Body of pancreas (tissue), 4 donors: ENCODE results near the gene TMEM185B. TPM values are rescaled to one million over a fixed set of nuclear protein-coding genes. Genes with fewer than 3 reads are reported as not detected.
A peak's percentile ranks its signal among the peaks of the same experiment; 100 is the strongest.

Experiments
- ATAC-seq: fragments of 150-250 bp; one replicate; pipeline ENCODE4 v1.9.1; 2016
- DNase-seq, 4 donors: peaks; one replicate each; pipeline ENCODE4 v3.0.0-alpha.2; 2019
- H3K27ac ChIP-seq, 4 donors: fragments of 200-600 bp; sonication (generic); 1 replicate in 3 of 4; 2 replicates in 1 of 4; pipeline versions ENCODE4 v1.5.1 to v1.6.1; 2016 to 2019; ENCODE audit warnings: mild to moderate bottlenecking in 1 of 4, mixed read lengths in 1 of 4, moderate library complexity in 1 of 4
- H3K27me3 ChIP-seq, 2 donors: fragments of 200-600 bp; sonication (generic); one replicate each; pipeline ENCODE4 v1.6.0; 2016; ENCODE audit warnings: mild to moderate bottlenecking in 1 of 2
- H3K36me3 ChIP-seq, 2 donors: fragments of 200-600 bp; sonication (generic); replicated peaks in 1 of 2; 2 replicates each; pipeline ENCODE4 v1.5.1; 2016; ENCODE audit warnings: low read depth in 2 of 2; ENCODE audit not compliant: insufficient read depth in 1 of 2
- H3K4me1 ChIP-seq: fragments of 200-600 bp; sonication (generic); one replicate; pipeline ENCODE4 v1.6.0; 2016
- H3K4me3 ChIP-seq, 2 donors: fragments of 200-600 bp; sonication (generic); 1 replicate in 1 of 2; 2 replicates in 1 of 2; pipeline ENCODE4 v1.5.1; 2016 to 2019
- H3K9me3 ChIP-seq, 3 donors: fragments of 200-600 bp; sonication (generic); 1 replicate in 2 of 3; 2 replicates in 1 of 3; pipeline ENCODE4 v1.5.1; 2016
- POLR2A ChIP-seq, 3 donors: fragments of 450-650 bp; IDR thresholded peaks; one replicate each; pipeline ENCODE4 v1.6.1; 2016; ENCODE audit warnings: antibody characterized with exemption in 3 of 3, mild to moderate bottlenecking in 2 of 3
- WGBS, 2 donors: methylation state at CpG; one replicate each; pipeline ENCODE4 v1.1.5; 2017; 5-methylcytosine and 5-hydroxymethylcytosine counted together
- intact Hi-C: fragments of 100-400 bp; cut with DNase I; formaldehyde crosslinking; loops from one replicate; pipeline ENCODE4 v1.15.1; 2023
- total RNA-seq, 2 donors: library from RNA; depleted of rRNA; stranded (reverse); fragments of >200 nt; gene quantifications; one replicate each; pipeline ENCODE4 v1.1.0, GENCODE V29; 2016
- TF ChIP-seq, protein P1 (sequence below), 7 experiments: fragments of 450-650 bp in 4 of 7; fragments of 200-600 bp in 3 of 7; sonication (generic) in 3 of 7; IDR thresholded peaks; one replicate each; pipeline ENCODE4 v1.5.1; 2016 to 2019; ENCODE audit warnings: antibody characterized with exemption in 7 of 7

The TMEM185B gene
- total RNA-seq, result 10 to 100 TPM; 18.7 to 46.5 TPM

GRCh38 chr2:120223034-120223912 is at the start of gene TMEM185B:
TSS of gene TMEM185B (minus strand) at chr2:120223400. CDS start at chr2:120222976, 424 bp downstream.
- peak; percentile 65 to 68 (median 67) for TF ChIP-seq POLR2A (IDR thresholded peaks at IDR 0.05)
- TF ChIP-seq, protein P1, sequence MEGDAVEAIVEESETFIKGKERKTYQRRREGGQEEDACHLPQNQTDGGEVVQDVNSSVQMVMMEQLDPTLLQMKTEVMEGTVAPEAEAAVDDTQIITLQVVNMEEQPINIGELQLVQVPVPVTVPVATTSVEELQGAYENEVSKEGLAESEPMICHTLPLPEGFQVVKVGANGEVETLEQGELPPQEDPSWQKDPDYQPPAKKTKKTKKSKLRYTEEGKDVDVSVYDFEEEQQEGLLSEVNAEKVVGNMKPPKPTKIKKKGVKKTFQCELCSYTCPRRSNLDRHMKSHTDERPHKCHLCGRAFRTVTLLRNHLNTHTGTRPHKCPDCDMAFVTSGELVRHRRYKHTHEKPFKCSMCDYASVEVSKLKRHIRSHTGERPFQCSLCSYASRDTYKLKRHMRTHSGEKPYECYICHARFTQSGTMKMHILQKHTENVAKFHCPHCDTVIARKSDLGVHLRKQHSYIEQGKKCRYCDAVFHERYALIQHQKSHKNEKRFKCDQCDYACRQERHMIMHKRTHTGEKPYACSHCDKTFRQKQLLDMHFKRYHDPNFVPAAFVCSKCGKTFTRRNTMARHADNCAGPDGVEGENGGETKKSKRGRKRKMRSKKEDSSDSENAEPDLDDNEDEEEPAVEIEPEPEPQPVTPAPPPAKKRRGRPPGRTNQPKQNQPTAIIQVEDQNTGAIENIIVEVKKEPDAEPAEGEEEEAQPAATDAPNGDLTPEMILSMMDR (IDR thresholded peaks at IDR 0.05), result peak in 6 of 7 experiments; percentile 18 to 58 (median 52)
- H3K4me3 ChIP-seq, result peak within 1 kb of the TSS; percentile 14 to 26
- intact Hi-C loops, result no loop called here

GRCh38 chr2:120271711-120272379 is 48.6 kb upstream of the TMEM185B start:
- TF ChIP-seq, protein P1 (IDR thresholded peaks at IDR 0.05), result no peak
- TF ChIP-seq POLR2A (IDR thresholded peaks at IDR 0.05), result no peak
- ATAC-seq, result no peak
- Histone ChIP-seq H3K36me3 (no peaks in the 10 kb centered on the region), H3K27ac (no peak overlapping the region), H3K9me3 (no peaks in the 10 kb centered on the region), H3K4me1 (peaks cover 45% of the 10 kb centered on the region), H3K27me3 (no peaks in the 10 kb centered on the region), H3K4me3 (no peak overlapping the region)
- DNase-seq, result no peak
- intact Hi-C loops, result no loop called here
- WGBS, 2 donors, result 94 to 100% methylated on average over 1 of the region's 1 CpG

More at GRCh38 chr2:120223034-120223912, at the start of gene TMEM185B:
- Histone ChIP-seq H3K27ac (peak within 1 kb of the TSS; percentile 79 to 92 (median 86)), H3K9me3 (no peaks in the 10 kb centered on the region), H3K27me3 (no peaks in the 10 kb centered on the region), H3K4me1 (peaks cover 31% of the 10 kb centered on the region), H3K36me3 (no peaks in the 10 kb centered on the region)
- peak; percentile 98 for ATAC-seq
- DNase-seq, result peak; percentile 90 to 93 (median 90)
- 1 to 8% methylated on average over 10 to 81 of the region's 108 CpGs for WGBS, 2 donors

DNA sequence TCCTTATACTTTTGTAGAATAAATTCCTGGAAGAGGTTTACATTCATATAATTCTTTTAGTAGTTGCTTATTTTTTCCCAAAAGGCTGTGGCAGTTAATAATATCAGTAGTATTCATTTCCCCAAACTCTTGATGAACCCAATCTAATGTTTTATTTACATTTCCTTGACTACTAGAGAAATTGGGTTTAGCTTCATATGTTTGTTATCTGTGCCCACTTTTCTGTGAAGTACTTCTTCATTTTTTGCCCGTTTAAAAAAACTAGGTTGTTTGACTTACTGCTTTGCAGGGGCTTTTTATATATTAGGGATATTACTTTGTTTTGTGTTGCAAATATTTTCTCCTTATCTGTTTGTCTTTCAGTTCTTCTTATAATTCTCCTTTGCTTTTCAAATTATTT is 46.6 kb upstream of the TMEM185B start:
- Histone ChIP-seq H3K36me3 (no peaks in the 10 kb centered on the region), H3K9me3 (no peaks in the 10 kb centered on the region), H3K27ac (no peak overlapping the region), H3K4me1 (peaks cover 25% of the 10 kb centered on the region), H3K27me3 (no peaks in the 10 kb centered on the region), H3K4me3 (no peak overlapping the region)
- intact Hi-C loops, result no loop called here
- TF ChIP-seq, protein P1 (IDR thresholded peaks at IDR 0.05), result no peak
- no peak for TF ChIP-seq POLR2A (IDR thresholded peaks at IDR 0.05)
- WGBS, 2 donors, result 62 to 64% methylated on average over 1 of the region's 1 CpG
- DNase-seq (no peak), ATAC-seq (no peak)

DNA sequence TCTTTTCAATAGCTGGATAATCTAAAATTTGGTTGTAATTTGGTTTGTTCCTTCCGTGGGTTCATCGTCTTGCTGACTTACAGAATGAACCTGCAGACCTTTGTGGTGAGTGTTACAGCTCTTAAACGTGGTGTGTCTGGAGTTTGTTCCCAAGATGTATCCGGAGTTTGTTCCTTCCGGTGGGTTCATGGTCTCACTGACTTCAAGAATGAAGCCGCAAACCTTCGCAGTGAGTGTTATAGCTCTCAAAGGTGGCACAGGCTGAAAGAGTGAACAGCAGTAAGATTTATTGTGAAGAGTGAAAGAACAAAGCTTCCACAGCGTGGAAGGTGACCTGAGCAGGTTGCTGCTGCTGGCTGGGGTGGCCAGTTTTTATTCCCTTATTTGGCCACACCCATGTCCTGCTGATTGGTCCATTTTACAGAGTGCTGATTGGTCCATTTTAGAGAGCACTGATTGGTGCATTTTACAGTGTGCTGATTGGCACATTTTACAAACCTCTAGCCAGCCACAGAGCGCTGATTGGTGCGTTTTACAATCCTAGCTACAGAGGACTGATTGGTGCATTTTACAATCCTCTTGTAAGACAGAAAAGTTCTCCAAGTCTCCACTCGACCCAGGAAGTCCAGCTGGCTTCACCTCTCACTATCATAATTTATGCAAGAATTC is 46.0 kb upstream of the TMEM185B start:
- H3K9me3 ChIP-seq, result no peaks in the 10 kb centered on the region
- H3K4me3 ChIP-seq, result no peak overlapping the region
- DNase-seq (no peak), ATAC-seq (no peak)
- no peaks in the 10 kb centered on the region for H3K27me3 ChIP-seq
- H3K36me3 ChIP-seq, result no peaks in the 10 kb centered on the region
- H3K4me1 ChIP-seq, result peaks cover 25% of the 10 kb centered on the region
- 91 to 97% methylated on average over 11 of the region's 11 CpGs for WGBS, 2 donors
- intact Hi-C loops, result no loop called here
- no peak for TF ChIP-seq POLR2A (IDR thresholded peaks at IDR 0.05)
- no peak overlapping the region for H3K27ac ChIP-seq

GRCh38 chr2:120267348-120267747 is 44.1 kb upstream of the TMEM185B start:
- Histone ChIP-seq H3K36me3 (no peaks in the 10 kb centered on the region), H3K27me3 (no peaks in the 10 kb centered on the region), H3K9me3 (no peaks in the 10 kb centered on the region), H3K4me1 (peaks cover 16% of the 10 kb centered on the region), H3K4me3 (no peak overlapping the region), H3K27ac (no peak overlapping the region)
- intact Hi-C loops, result no loop called here
- DNase-seq (no peak), ATAC-seq (no peak)
- 94 to 98% methylated on average over 8 of the region's 8 CpGs for WGBS, 2 donors
- no peak for TF ChIP-seq POLR2A (IDR thresholded peaks at IDR 0.05)
- TF ChIP-seq, protein P1 (IDR thresholded peaks at IDR 0.05), result no peak
